Renal cortical epithelial cell (primary cell): Measurements from ENCODE around the gene HRAS. TPM values are rescaled to one million over a fixed set of nuclear protein-coding genes. Genes with fewer than 3 reads are reported as not detected.

Experiments
- DNase-seq: peaks from one replicate; pipeline ENCODE4 v3.0.0-alpha.2; 2011; ENCODE audit warnings: low read depth
- total RNA-seq: library from RNA; depleted of rRNA; stranded (reverse); fragments of >200 nt; gene quantifications from 2 replicates; pipeline ENCODE4 v1.2.3, GENCODE V29; 2014

The HRAS gene
- total RNA-seq, result 40.5 and 51.2 TPM in 2 replicates

GRCh38 chr11:535519-536454 lies at the start of gene HRAS:
Gene HRAS, minus strand, starts transcription at chr11:535576.
- DNase-seq, result peak; percentile 70

- DNase-seq, result no peak
Observed at GRCh38 chr11:584287-584686, 48.9 kb upstream of the HRAS start.

- DNase-seq, result no peak
Observed at GRCh38 chr11:581752-582151, 46.4 kb upstream of the HRAS start.

GRCh38 chr11:581342-581741 lies 46.0 kb upstream of the HRAS start:
- DNase-seq, result no peak

GRCh38 chr11:579830-580601 lies 44.6 kb upstream of the HRAS start:
- DNase-seq, result peak; percentile 29

- DNase-seq, result no peak
Observed at GRCh38 chr11:578276-579035, 43.1 kb upstream of the HRAS start.

- DNase-seq, result no peak
Observed at GRCh38 chr11:577611-577894, 42.2 kb upstream of the HRAS start.

GRCh38 chr11:576811-577610 lies 41.6 kb upstream of the HRAS start:
- DNase-seq, result no peak

- peak; percentile 80 for DNase-seq
Observed at GRCh38 chr11:575996-576768, 40.8 kb upstream of the HRAS start, which contains the start of gene PHRF1. Gene PHRF1, plus strand, starts transcription at chr11:576470. Its CDS starts 5,043 bp downstream, at chr11:581513.

GRCh38 chr11:575313-575995 lies 40.1 kb upstream of the HRAS start:
- DNase-seq, result no peak

GRCh38 chr11:574632-575312 lies 39.4 kb upstream of the HRAS start:
- no peak for DNase-seq

GRCh38 chr11:574031-574570 lies 38.7 kb upstream of the HRAS start:
- peak; percentile 25 for DNase-seq

- no peak for DNase-seq
Observed at GRCh38 chr11:573146-573759, 37.9 kb upstream of the HRAS start.

- no peak for DNase-seq
Observed at GRCh38 chr11:571802-572185, 36.4 kb upstream of the HRAS start.

- no peak for DNase-seq
Observed at GRCh38 chr11:569158-569885, 33.9 kb upstream of the HRAS start.

- peak; percentile 75 for DNase-seq
Observed at GRCh38 chr11:568306-569157, 33.2 kb upstream of the HRAS start.
